Ishikawa (cell line): ENCODE data around the gene TOGARAM1.

Experiments used
- CEBPB ChIP-seq: IDR thresholded peaks from 2 replicates; pipeline ENCODE4 v1.6.1; 2012
- CREB1 ChIP-seq: IDR thresholded peaks from 2 replicates; pipeline ENCODE4 v1.6.1; 2012; ENCODE audit warnings: low read depth
- EGR1 ChIP-seq: IDR thresholded peaks from 2 replicates; pipeline ENCODE4 v1.6.1; 2012
- EP300 ChIP-seq: IDR thresholded peaks from 2 replicates; pipeline ENCODE4 v1.6.1; 2012; ENCODE audit warnings: borderline replicate concordance
- FOXM1 ChIP-seq: IDR thresholded peaks from 2 replicates; pipeline ENCODE4 v1.6.1; 2012; ENCODE audit warnings: low read depth, borderline replicate concordance
- MAX ChIP-seq: IDR thresholded peaks from 2 replicates; pipeline ENCODE4 v1.6.1; 2012
- NFIC ChIP-seq: IDR thresholded peaks from 2 replicates; pipeline ENCODE4 v1.6.1; 2012
- RAD21 ChIP-seq: IDR thresholded peaks from 2 replicates; pipeline ENCODE4 v1.6.1; 2012; ENCODE audit warnings: low read depth
- TAF1 ChIP-seq: IDR thresholded peaks from 2 replicates; pipeline ENCODE4 v1.6.1; 2012; ENCODE audit warnings: low read depth, mild to moderate bottlenecking
- TCF12 ChIP-seq: IDR thresholded peaks from 2 replicates; pipeline ENCODE4 v1.6.1; 2012; ENCODE audit warnings: low read depth
- TEAD4 ChIP-seq: IDR thresholded peaks from 2 replicates; pipeline ENCODE4 v1.6.1; 2012
- YY1 ChIP-seq: IDR thresholded peaks from 2 replicates; pipeline ENCODE4 v1.6.1; 2012; ENCODE audit warnings: low read depth
- ZBTB7A ChIP-seq: IDR thresholded peaks from 2 replicates; pipeline ENCODE4 v1.6.1; 2012; ENCODE audit warnings: low read depth
- TF ChIP-seq, protein P1 (sequence below): IDR thresholded peaks from 2 replicates; pipeline ENCODE4 v1.6.1; 2012; ENCODE audit warnings: low read depth, mild to moderate bottlenecking
- TF ChIP-seq, protein P2 (sequence below): IDR thresholded peaks from 2 replicates; pipeline ENCODE4 v1.6.1; 2012

The TOGARAM1 gene, protein sequence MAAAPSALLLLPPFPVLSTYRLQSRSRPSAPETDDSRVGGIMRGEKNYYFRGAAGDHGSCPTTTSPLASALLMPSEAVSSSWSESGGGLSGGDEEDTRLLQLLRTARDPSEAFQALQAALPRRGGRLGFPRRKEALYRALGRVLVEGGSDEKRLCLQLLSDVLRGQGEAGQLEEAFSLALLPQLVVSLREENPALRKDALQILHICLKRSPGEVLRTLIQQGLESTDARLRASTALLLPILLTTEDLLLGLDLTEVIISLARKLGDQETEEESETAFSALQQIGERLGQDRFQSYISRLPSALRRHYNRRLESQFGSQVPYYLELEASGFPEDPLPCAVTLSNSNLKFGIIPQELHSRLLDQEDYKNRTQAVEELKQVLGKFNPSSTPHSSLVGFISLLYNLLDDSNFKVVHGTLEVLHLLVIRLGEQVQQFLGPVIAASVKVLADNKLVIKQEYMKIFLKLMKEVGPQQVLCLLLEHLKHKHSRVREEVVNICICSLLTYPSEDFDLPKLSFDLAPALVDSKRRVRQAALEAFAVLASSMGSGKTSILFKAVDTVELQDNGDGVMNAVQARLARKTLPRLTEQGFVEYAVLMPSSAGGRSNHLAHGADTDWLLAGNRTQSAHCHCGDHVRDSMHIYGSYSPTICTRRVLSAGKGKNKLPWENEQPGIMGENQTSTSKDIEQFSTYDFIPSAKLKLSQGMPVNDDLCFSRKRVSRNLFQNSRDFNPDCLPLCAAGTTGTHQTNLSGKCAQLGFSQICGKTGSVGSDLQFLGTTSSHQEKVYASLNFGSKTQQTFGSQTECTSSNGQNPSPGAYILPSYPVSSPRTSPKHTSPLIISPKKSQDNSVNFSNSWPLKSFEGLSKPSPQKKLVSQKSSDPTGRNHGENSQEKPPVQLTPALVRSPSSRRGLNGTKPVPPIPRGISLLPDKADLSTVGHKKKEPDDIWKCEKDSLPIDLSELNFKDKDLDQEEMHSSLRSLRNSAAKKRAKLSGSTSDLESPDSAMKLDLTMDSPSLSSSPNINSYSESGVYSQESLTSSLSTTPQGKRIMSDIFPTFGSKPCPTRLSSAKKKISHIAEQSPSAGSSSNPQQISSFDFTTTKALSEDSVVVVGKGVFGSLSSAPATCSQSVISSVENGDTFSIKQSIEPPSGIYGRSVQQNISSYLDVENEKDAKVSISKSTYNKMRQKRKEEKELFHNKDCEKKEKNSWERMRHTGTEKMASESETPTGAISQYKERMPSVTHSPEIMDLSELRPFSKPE (N-terminal part only)

DNA sequence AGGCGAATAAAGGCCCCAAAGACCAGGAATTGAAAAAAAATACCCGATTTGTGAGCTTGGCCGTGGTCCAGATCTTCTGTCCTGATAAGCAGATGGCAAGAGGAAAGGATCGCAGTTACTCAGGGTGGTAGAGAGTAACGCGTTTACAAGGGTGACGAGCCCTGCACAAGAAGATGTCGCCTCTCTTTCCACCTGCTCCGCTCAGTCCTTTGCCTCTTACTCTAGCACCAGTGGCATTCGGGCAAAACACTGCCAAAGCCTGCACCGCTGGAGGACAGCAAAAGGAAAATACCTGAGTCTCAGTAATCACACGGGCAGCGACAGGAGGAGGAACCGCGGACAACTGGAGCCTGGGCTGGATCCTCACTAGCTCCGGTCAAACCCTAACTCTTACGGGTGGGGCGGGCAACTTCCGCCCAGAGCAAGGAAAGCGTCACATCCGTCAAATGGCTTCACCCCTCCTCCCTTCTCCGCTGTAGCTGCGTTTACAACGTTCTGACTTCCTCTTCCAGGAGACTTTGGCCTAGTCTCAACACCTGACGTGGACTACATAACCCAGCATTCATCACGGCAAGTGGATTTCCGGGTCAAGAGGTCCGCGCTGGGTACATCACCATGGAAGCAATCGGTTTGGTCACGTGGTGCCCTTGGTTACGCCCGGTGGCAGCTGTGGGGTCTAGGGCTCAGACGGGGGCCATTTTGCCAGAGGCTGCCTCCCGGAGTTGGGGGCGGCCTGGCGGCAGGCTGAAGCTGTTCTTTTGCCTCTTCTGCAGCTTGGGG, at the start of gene TOGARAM1, which contains the start of gene KLHL28:
Gene TOGARAM1, plus strand, starts transcription at position 637 of the 780 bp plus-strand sequence. CDS start 232 bp downstream, outside the sequence.
Gene KLHL28, minus strand, starts transcription at position 394 of the 780 bp plus-strand sequence. CDS start 16,019 bp downstream, outside the sequence.
- TF ChIP-seq TAF1 (peak; percentile 66; the same call in 1 of the 2 replicates), RAD21 (no peak), CEBPB (no peak), EP300 (no peak), EGR1 (peak; percentile 38; the same call in 1 of the 2 replicates), MAX (peak; percentile 87), TCF12 (no peak; the same call in 1 of the 2 replicates), ZBTB7A (no peak), YY1 (peak; percentile 86), CREB1 (peak; percentile 77), TEAD4 (no peak), FOXM1 (no peak), NFIC (peak; percentile 50; the same call in 1 of the 2 replicates)
- TF ChIP-seq, protein P1, sequence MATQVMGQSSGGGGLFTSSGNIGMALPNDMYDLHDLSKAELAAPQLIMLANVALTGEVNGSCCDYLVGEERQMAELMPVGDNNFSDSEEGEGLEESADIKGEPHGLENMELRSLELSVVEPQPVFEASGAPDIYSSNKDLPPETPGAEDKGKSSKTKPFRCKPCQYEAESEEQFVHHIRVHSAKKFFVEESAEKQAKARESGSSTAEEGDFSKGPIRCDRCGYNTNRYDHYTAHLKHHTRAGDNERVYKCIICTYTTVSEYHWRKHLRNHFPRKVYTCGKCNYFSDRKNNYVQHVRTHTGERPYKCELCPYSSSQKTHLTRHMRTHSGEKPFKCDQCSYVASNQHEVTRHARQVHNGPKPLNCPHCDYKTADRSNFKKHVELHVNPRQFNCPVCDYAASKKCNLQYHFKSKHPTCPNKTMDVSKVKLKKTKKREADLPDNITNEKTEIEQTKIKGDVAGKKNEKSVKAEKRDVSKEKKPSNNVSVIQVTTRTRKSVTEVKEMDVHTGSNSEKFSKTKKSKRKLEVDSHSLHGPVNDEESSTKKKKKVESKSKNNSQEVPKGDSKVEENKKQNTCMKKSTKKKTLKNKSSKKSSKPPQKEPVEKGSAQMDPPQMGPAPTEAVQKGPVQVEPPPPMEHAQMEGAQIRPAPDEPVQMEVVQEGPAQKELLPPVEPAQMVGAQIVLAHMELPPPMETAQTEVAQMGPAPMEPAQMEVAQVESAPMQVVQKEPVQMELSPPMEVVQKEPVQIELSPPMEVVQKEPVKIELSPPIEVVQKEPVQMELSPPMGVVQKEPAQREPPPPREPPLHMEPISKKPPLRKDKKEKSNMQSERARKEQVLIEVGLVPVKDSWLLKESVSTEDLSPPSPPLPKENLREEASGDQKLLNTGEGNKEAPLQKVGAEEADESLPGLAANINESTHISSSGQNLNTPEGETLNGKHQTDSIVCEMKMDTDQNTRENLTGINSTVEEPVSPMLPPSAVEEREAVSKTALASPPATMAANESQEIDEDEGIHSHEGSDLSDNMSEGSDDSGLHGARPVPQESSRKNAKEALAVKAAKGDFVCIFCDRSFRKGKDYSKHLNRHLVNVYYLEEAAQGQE: no peak
- TF ChIP-seq, protein P2, sequence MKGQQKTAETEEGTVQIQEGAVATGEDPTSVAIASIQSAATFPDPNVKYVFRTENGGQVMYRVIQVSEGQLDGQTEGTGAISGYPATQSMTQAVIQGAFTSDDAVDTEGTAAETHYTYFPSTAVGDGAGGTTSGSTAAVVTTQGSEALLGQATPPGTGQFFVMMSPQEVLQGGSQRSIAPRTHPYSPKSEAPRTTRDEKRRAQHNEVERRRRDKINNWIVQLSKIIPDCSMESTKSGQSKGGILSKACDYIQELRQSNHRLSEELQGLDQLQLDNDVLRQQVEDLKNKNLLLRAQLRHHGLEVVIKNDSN: peak; percentile 99

- no peak for TF ChIP-seq TEAD4
- TF ChIP-seq EGR1: no peak
- no peak for TF ChIP-seq TCF12
- no peak for TF ChIP-seq NFIC
- TF ChIP-seq EP300: no peak
- TF ChIP-seq CEBPB: no peak
- no peak for TF ChIP-seq TAF1
- TF ChIP-seq MAX: no peak
- TF ChIP-seq, protein P2: no peak
Observed at GRCh38 chr14:44914849-44915248, 47.1 kb upstream of the TOGARAM1 start.

DNA sequence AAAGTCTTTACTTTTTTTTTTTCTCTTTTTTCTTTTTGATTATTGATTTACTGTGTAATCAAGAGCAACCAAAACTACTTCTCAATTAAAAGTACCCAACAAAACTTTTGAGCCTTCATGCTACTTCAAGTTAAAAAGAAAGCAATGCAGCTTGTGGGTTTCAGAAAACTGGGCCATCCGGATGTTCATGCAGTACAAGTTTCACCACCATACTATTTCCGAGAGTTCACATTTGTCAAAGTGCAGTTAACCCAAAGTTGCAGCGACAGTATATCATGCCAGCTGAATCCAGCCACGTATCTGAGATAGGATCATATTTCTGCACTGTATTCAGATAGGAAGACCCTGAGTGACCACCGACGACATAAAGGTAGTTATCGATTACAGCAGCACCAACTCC, 33.2 kb upstream of the TOGARAM1 start:
- no peak for TF ChIP-seq FOXM1
- no peak for TF ChIP-seq ZBTB7A
- no peak for TF ChIP-seq CREB1
- no peak for TF ChIP-seq EP300

DNA sequence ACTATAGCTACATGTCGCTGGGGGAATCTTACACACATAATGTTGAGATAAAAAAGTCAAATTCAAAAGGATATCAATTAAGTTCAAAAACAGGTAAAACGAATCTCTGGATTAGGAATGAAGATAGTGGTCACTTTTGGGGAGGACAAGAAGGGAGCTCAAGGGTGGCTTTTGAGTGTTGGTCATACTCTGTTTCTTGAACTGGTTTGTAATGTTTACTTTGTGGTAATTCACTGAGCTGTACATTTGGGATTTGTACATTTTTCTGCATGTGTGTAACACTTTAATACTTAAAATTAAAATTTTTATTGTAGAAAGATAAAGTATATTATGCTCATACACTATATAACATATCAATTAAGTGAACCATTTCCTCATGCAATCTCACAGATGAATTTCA, 26.8 kb upstream of the TOGARAM1 start:
- TF ChIP-seq TEAD4 (no peak), NFIC (no peak), YY1 (no peak), RAD21 (no peak), TAF1 (no peak), FOXM1 (no peak), MAX (no peak), CREB1 (no peak), EGR1 (no peak), EP300 (no peak), CEBPB (no peak)

DNA sequence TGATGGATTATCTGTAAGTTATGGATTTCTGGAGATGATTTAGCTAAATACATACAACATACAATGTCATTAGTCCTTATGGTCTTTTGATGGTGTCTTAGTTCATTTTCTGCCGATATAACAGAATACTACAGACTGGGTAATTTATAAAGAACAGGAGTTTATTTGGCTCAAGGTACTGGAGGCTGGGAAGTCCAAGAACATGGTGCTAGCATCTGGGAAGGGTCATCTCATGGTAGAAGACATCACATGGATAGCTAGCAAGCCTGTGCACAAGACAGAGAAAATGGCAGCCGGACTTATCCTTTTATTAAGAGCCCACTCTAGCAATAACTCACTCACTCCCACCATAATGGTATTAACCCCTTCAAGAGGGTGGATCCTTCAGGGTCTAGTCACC, 24.4 kb upstream of the TOGARAM1 start:
- TF ChIP-seq FOXM1 (no peak), MAX (no peak), CEBPB (no peak), CREB1 (no peak), EGR1 (no peak), TAF1 (no peak), YY1 (no peak), TEAD4 (no peak), NFIC (no peak), EP300 (no peak)
- TF ChIP-seq, protein P1: no peak
